ENCODE data around the gene CCDC148.
"Not testable (repeated sequence)": the region's sequence is repeated elsewhere in the genome, so short reads cannot be mapped to it uniquely, and the experiment has no call there.

CCDC148 gene

GRCh38 chr2:158413581-158413980, 43.0 kb downstream of the CCDC148 start:
- no peak for DNase-seq

GRCh38 chr2:158412206-158412605, 44.3 kb downstream of the CCDC148 start:
- DNase-seq: no peak

- no peak for DNase-seq
These were observed 44.8 kb downstream of the CCDC148 start for GRCh38 chr2:158411748-158412147.

GRCh38 chr2:158410132-158410531, 46.4 kb downstream of the CCDC148 start:
- no peak for DNase-seq

GRCh38 chr2:158407031-158407430, 49.5 kb downstream of the CCDC148 start:
- no peak for DNase-seq

GRCh38 chr2:158405341-158405740, 51.2 kb downstream of the CCDC148 start:
- no peak for DNase-seq

- DNase-seq: no peak
These were observed 53.3 kb downstream of the CCDC148 start for GRCh38 chr2:158403237-158403636.

- DNase-seq: no peak
These were observed 53.9 kb downstream of the CCDC148 start for GRCh38 chr2:158402665-158403064.

- DNase-seq: no peak
These were observed 61.4 kb downstream of the CCDC148 start for GRCh38 chr2:158395166-158395565.

GRCh38 chr2:158394453-158394852, 62.1 kb downstream of the CCDC148 start:
- no peak for DNase-seq

GRCh38 chr2:158393886-158394285, 62.7 kb downstream of the CCDC148 start:
- DNase-seq: no peak

GRCh38 chr2:158392687-158393086, 63.9 kb downstream of the CCDC148 start:
- DNase-seq: no peak

GRCh38 chr2:158391876-158392275, 64.7 kb downstream of the CCDC148 start:
- no peak for DNase-seq

GRCh38 chr2:158391361-158391760, 65.2 kb downstream of the CCDC148 start:
- DNase-seq: no peak

- DNase-seq: no peak
These were observed 68.4 kb downstream of the CCDC148 start for GRCh38 chr2:158388159-158388558.

- no peak for DNase-seq
These were observed 70.9 kb downstream of the CCDC148 start for GRCh38 chr2:158385646-158386045.

GRCh38 chr2:158381978-158382377, 74.6 kb downstream of the CCDC148 start:
- no peak for DNase-seq

GRCh38 chr2:158381205-158381604, 75.3 kb downstream of the CCDC148 start:
- DNase-seq: peak in 1 of 2 experiments; percentile 25

- no peak for DNase-seq
These were observed 75.8 kb downstream of the CCDC148 start for GRCh38 chr2:158380746-158381145.

GRCh38 chr2:158378926-158379325, 77.6 kb downstream of the CCDC148 start:
- no peak for DNase-seq

- DNase-seq: no peak
These were observed 90.2 kb downstream of the CCDC148 start for GRCh38 chr2:158366342-158366741.

- DNase-seq: no peak
These were observed 96.7 kb downstream of the CCDC148 start for GRCh38 chr2:158359846-158360245.

GRCh38 chr2:158357699-158358098, 98.9 kb downstream of the CCDC148 start:
- no peak for DNase-seq

GRCh38 chr2:158357122-158357521, 99.4 kb downstream of the CCDC148 start:
- no peak for DNase-seq

- DNase-seq: not testable (repeated sequence)
These were observed 105.1 kb downstream of the CCDC148 start for GRCh38 chr2:158351466-158351816.

Measured in Kasumi-1 (cell line).